ENCODE data around the gene RGL1.
"Not testable (repeated sequence)": the region's sequence is repeated elsewhere in the genome, so short reads cannot be mapped to it uniquely, and the experiment has no call there.

The RGL1 gene

GRCh38 chr1:183804916-183805841 is at the start of gene RGL1:
Gene RGL1 (plus strand): TSS chr1:183805120. CDS start chr1:183805298, 178 bp downstream.
- peak; percentile 54 to 95 (median 70) for DNase-seq
- intact Hi-C loops (cut with DNase I): loop anchor here (2.0 to 10.0 kb wide), 4 partner anchors 66 to 250 kb away; partner anchors contain the start of gene TSEN15

- intact Hi-C loops (cut with DNase I): no loop called here
- DNase-seq: no peak
Measured at GRCh38 chr1:183756326-183756725, 48.6 kb upstream of the RGL1 start.

- intact Hi-C loops (cut with DNase I): no loop called here
- DNase-seq: no peak
Measured at GRCh38 chr1:183757061-183757460, 47.9 kb upstream of the RGL1 start.

GRCh38 chr1:183758913-183759312 is 46.0 kb upstream of the RGL1 start:
- intact Hi-C loops (cut with DNase I): no loop called here
- no peak for DNase-seq

GRCh38 chr1:183760661-183761060 is 44.3 kb upstream of the RGL1 start:
- DNase-seq: no peak
- intact Hi-C loops (cut with DNase I): no loop called here

- no peak for DNase-seq
- intact Hi-C loops (cut with DNase I): no loop called here
Measured at GRCh38 chr1:183761871-183762270, 43.0 kb upstream of the RGL1 start.

GRCh38 chr1:183762856-183763255 is 42.1 kb upstream of the RGL1 start:
- DNase-seq; intact Hi-C loops (cut with DNase I): not testable (repeated sequence)

GRCh38 chr1:183764981-183765380 is 39.9 kb upstream of the RGL1 start:
- DNase-seq: no peak
- intact Hi-C loops (cut with DNase I): no loop called here

GRCh38 chr1:183769956-183770815 is 34.7 kb upstream of the RGL1 start:
- intact Hi-C loops (cut with DNase I): no loop called here
- no peak for DNase-seq

- intact Hi-C loops (cut with DNase I): no loop called here
Measured at GRCh38 chr1:183770816-183771128, 34.1 kb upstream of the RGL1 start.

GRCh38 chr1:183773482-183774274 is 31.2 kb upstream of the RGL1 start:
- intact Hi-C loops (cut with DNase I): no loop called here

More at GRCh38 chr1:183770816-183771128, 34.1 kb upstream of the RGL1 start:
- no peak for DNase-seq

GRCh38 chr1:183774938-183775337 is 30.0 kb upstream of the RGL1 start:
- intact Hi-C loops (cut with DNase I): no loop called here
- DNase-seq: no peak

More at GRCh38 chr1:183773482-183774274, 31.2 kb upstream of the RGL1 start:
- no peak for DNase-seq

- intact Hi-C loops (cut with DNase I): no loop called here
Measured at GRCh38 chr1:183776731-183777130, 28.2 kb upstream of the RGL1 start.

GRCh38 chr1:183777328-183777727 is 27.6 kb upstream of the RGL1 start:
- no peak for DNase-seq
- intact Hi-C loops (cut with DNase I): no loop called here

More at GRCh38 chr1:183776731-183777130, 28.2 kb upstream of the RGL1 start:
- DNase-seq: no peak

- no peak for DNase-seq
- intact Hi-C loops (cut with DNase I): no loop called here
Measured at GRCh38 chr1:183778045-183778444, 26.9 kb upstream of the RGL1 start.

GRCh38 chr1:183778568-183779433 is 26.1 kb upstream of the RGL1 start:
- intact Hi-C loops (cut with DNase I): no loop called here
- no peak for DNase-seq

- no peak for DNase-seq
- intact Hi-C loops (cut with DNase I): no loop called here
Measured at GRCh38 chr1:183780159-183780558, 24.8 kb upstream of the RGL1 start.

GRCh38 chr1:183780757-183781156 is 24.2 kb upstream of the RGL1 start:
- intact Hi-C loops (cut with DNase I): no loop called here
- no peak for DNase-seq

- intact Hi-C loops (cut with DNase I): no loop called here
Measured at GRCh38 chr1:183783342-183783741, 21.6 kb upstream of the RGL1 start.

More at GRCh38 chr1:183783342-183783741, 21.6 kb upstream of the RGL1 start:
- no peak for DNase-seq
